Measurements from ENCODE around the gene FCRL2. TPM values are rescaled to one million over a fixed set of nuclear protein-coding genes. Genes with fewer than 3 reads are reported as not detected.

Gene FCRL2
- total and polyA plus RNA-seq, 2 experiments from 2014 or later: not detected

GRCh38 chr1:157758018-157758417 is 18.9 kb downstream of the FCRL2 start (continued):
- no peak for TF ChIP-seq ZNF462 (CRISPR knock-in tag; IDR thresholded peaks at IDR 0.05)

- H4K20me1 ChIP-seq (replicated peaks; ENCODE audit: insufficient read depth): no peaks in the 10 kb centered on the region
- H3K27ac Mint-ChIP-seq: no peak overlapping the region
- no peaks in the 10 kb centered on the region for H3F3A ChIP-seq (replicated peaks; ENCODE audit: low read depth)
- H3K79me2 ChIP-seq (replicated peaks; ENCODE audit: insufficient read depth): no peaks in the 10 kb centered on the region
- no peak overlapping the region for H3K4me3 ChIP-seq
- 0 out of 2 replicates have a peak overlapping the region, but pooled peaks have one; percentile 7 for H2AFZ ChIP-seq
- H3K9me3 Mint-ChIP-seq: no peaks in the 10 kb centered on the region; the same call in 2 of the 3 replicates
- ATAC-seq (peak; percentile 67), DNase-seq (ENCODE audit: low spot score) (peak; percentile 46)
- no peaks in the 10 kb centered on the region for H3K36me3 ChIP-seq (ENCODE audit: insufficient read depth)
- no peaks in the 10 kb centered on the region for H3K9me2 ChIP-seq (ENCODE audit: insufficient read depth)
- H3K4me2 ChIP-seq: peak overlapping the region; percentile 44
- H3K36me3 Mint-ChIP-seq (ENCODE audit: low read depth): no peaks in the 10 kb centered on the region
- H3K4me1 Mint-ChIP-seq: peaks cover 6% of the 10 kb centered on the region
- no peaks in the 10 kb centered on the region for H3K27me3 ChIP-seq (ENCODE audit: insufficient read depth)
- peaks cover 10% of the 10 kb centered on the region; the same call in 1 of the 2 replicates for H3K4me1 ChIP-seq (ENCODE audit: insufficient read depth)
- H3K27ac ChIP-seq (ENCODE audit: low read depth): no peak overlapping the region
- no peak overlapping the region for H3K4me3 Mint-ChIP-seq
- peaks cover 7% of the 10 kb centered on the region for H3K27me3 Mint-ChIP-seq (ENCODE audit: insufficient read depth, low read depth, poor library complexity)
- 0 out of 2 replicates have a peak, but pooled peaks have one; percentile 18 for TF ChIP-seq NANOG (IDR thresholded peaks at IDR 0.05; ENCODE audit: borderline replicate concordance)
- TF ChIP-seq STAT1 (IDR thresholded peaks at IDR 0.05; ENCODE audit: unreplicated experiment): no peak
- peak; percentile 64; the same call in 1 of the 2 replicates for TF ChIP-seq ZNF462 (CRISPR knock-in tag; IDR thresholded peaks at IDR 0.05)
- TF ChIP-seq JUNB (IDR thresholded peaks at IDR 0.05; ENCODE audit: unreplicated experiment): no peak
- TF ChIP-seq ZNF331 (CRISPR knock-in tag; IDR thresholded peaks at IDR 0.05; ENCODE audit: low read depth): no peak
- no peak for TF ChIP-seq CTCF (conservative IDR thresholded peaks at IDR 0.05; ENCODE audit: low read depth in 2 of 2)
- no peak for TF ChIP-seq EZH2 (IDR thresholded peaks at IDR 0.05; ENCODE audit: low read depth, unreplicated experiment)
Observed at GRCh38 chr1:157753611-157754010, 23.3 kb downstream of the FCRL2 start.

Data from GM23338 (cell line).